Measurements from ENCODE around the gene APLF.

GRCh38 chr2:68606759-68607158 lies 139.4 kb downstream of the APLF start:
- no peak for TF ChIP-seq CTCF (IDR thresholded peaks at IDR 0.05)
- no peak for TF ChIP-seq POLR2A (IDR thresholded peaks at IDR 0.05)

All from tibial nerve (tissue), 3 donors.